ENCODE measurements around the gene FZR1.
A peak's percentile ranks its signal among the peaks of the same experiment; 100 is the strongest.
"Not testable (repeated sequence)": the region's sequence is repeated elsewhere in the genome, so short reads cannot be mapped to it uniquely, and the experiment has no call there.

The FZR1 gene

DNA sequence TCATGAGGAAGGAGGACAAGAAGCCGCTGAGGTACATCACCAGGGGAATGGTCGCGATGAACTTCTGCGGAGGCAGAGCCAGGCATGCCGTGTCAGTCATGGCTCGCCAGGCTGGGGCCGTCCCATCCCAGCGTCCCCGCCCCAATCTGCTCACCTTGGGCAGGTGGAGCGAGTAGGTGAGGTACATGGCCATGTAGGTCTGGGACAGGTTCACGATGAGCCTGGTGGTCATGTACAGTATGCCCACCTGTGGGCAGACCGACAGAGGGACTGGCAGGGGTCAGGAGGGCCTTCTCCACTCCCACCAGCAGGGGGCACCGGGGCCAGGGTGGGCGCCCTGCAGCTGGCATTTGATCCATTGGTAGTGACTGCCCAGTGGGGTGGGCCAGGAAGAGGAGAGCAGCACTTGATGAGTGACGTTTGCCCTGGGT lies 41.2 kb downstream of the FZR1 start:
- no peak for DNase-seq (ENCODE audit: low read depth)

DNA sequence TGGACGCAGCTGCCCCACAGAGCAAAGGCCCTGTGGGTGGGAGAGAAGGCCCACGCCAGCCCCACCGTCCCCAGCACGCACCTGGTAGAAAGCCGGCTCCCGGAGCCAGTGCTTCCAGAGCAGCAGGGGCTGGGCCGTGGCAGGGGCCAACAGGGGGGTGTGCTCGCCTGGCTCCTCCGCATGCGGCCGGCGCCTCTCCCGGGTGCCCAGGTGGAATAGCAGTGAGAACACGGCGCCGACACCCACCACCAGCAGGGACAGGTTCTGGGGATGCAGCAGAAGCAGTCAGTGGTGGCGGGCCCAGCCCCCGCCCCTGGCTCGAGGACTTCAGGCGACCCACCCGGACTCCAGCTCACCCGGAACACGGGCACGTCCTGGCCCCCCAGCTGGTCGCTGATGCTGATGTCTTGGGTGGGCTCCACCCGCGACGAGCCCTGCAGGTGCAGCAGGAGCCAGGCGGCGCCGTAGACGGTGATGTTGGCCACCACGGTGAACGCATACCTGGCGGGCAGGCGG lies 41.7 kb downstream of the FZR1 start:
- no peak for DNase-seq (ENCODE audit: low read depth)

DNA sequence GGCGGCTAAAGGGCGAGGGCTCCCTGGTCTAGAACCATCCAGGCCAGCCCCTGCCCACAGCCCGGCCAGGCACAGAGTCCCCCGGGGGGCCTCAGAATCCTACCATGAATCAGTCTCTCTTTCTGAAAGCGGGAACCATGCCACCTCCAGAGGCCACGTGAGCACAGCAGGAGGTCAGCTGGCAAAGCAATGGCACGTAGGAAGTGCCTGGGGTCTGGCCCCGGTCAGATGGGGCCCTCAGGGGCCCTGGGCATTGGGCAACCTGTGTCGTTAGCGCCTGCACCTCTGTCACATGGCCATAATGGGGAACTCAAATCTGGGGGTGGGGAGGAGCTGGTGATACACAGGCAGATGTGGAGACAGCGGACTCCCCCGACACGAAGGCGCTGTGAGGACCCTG lies 42.5 kb downstream of the FZR1 start:
- no peak for DNase-seq (ENCODE audit: low read depth)

DNA sequence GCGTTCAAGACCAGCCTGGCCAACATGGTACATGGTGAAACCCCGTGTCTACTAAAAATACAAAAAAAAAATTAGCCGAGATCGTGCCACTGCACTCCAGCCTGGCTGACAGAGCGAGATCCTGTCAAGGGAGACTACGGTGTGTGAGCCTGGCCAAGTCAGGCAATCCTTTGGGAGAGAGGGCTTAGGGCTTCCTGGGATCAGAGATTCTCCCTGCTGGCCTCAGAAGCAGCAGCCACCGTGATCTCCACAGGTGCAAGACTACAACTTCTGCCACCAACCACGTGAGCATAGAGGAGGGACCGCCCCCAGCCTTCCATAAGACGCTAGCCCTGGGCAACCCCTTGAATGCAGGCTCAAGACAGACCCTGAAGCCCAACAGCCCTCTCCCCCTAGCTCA lies 43.7 kb downstream of the FZR1 start:
- DNase-seq (ENCODE audit: low read depth): no peak

DNA sequence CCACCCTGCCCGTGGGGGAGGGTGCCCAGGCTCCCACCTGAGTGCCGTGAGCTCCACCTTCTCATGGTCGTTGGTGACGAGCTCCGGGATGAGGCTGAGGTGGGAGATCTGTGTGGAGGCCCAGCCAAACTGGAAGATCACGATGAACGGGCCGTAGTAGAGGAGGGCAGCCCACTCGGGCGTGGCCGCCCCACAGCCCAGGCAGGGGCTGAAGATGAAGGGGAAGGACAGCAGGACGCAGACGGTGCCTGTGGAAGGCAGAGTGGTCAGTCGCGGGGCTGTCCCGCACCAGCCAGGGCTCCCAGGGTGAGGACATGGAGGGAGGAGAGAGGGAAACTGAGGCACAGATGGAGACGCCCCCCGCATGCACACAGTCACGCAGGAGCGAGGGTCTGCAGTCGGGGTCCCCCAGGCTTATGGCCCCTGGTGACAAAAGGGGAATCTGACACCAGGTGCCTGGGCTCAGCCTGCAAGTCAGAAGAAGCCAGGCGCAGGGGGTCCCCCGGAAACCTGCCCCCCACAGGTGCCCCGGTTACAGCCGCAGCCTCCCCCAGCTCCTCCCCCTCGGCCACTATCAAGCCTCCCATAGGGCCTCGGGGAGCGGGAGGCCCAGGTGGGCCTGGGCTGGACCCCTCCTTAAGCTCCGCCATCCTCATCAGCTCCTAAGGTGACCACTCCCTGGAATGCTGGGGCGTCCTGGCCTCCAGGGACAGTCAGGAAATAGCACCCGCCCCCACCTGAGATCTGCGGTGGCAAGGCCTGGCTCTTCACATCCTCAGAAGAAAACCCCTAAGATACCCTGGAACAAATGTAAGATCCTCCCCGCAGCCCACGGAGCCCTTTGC lies 45.1 kb downstream of the FZR1 start:
- DNase-seq (ENCODE audit: low read depth): no peak

DNA sequence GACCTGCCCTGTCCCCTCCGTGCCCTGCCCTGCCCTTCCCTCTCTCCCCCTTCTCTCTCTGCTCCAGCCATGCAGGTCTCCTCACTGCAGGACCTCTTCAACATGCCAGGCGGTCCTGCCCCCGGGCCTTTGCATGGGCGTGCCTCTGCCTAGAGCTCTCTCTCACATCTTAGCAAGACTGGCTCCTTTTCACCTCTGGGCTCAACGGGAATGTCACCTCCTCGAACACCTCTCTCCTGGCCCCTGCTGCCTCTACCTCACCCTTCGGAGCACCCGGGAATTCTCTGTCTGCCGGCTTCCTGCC lies 45.6 kb downstream of the FZR1 start:
- no peak for DNase-seq (ENCODE audit: low read depth)

DNA sequence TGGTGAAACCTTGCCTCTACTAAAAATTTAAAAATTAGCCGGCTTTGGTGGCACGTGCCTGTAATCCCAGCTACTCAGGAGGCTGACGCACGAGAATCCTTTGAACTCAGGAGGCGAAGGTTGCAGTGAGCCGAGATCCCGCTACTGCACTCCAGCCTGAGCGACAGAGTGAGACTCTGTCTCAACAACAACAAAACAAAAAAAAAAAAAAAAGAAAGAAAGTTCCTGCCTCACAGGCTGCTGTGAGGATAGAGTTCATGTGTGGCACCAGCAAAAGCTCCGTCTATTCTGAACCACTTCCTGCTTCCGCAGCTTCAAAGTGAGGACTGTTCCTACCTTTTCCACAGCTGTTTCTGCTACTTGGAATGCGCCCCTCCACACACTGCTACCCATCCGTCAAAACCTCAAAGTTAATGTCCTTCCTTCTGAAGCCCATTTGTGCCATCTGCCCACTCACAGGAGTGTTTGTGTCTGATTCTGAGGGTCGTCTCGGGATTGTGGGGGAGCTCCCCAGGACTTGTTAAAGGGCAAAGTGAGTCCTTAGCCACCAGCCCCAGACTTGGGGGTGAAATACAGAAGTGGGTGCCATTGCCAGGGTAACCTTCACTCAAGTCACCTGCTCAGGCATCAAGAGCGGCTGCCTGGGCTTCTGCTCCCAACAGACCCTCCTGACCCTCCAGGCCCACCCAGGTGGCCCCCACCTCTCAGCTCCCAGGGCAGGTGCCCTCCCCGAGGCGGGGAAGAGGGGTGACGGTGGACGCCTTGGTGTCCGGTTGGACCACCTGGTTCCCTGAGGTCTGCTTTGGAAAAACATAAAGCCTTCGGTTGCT lies 48.4 kb downstream of the FZR1 start:
- no peak for DNase-seq (ENCODE audit: low read depth)

DNA sequence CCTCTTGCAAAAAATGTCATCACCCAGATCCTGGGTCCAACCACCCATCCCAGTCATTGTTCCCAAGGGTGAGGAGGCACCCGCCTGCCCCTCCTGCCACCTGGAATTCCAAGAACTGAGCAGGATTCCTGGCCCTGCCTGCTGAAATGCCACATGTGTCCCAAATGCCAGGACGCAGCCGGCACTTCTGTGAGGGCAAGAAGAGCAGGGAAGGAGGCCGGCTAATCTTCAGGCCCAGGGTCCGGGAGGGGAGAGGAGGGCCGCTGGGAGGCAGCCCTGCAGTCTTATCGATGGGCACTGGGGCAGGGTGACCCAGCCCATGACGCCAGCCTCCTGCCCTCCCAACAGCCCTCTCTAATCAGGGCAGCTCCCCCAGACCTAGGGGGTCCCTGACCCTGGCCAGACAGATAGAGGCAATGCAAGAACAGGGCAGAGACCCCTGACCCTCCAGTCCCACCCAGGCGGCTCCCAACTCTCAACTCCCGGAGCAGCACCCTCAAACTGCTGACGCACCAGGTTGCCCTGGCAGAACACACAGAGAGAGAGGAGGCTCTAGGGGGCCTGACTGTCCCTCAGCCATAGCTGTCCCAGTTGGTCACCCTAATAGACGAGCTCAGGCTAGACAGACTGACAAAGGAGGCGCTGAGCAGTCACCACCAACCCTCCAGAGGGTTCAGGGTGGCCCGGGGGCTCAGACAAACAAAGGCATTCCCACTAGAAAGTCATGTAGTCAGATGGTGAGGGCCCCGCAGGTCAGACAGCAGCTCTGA lies 49.7 kb downstream of the FZR1 start:
- no peak for DNase-seq (ENCODE audit: low read depth)

DNA sequence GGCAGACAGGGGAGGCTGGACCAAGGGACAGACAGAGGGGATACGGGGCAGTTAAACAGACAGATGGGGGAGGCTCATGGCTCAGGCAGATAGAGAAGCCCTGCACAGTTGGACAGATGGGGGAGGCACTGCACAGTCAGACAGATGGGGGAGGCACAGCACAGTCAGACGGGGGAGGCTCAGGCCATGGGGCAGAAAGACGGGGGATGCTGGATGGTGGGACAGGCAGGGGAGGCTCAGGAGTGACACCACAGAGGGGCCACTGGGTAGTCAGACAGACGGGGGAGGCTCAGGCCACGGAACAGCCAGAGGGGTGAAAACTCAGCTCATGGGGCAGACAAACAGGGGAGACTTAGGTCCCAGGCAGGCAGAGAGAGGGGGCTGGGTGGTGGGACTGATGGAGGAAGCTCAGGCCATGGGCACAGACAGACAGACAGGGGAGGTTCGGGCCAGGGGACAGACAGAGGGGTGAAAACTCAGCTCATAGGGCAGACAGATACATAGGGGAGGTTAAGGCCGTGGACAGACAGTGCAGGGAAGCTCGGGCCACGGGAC lies 50.4 kb downstream of the FZR1 start:
- DNase-seq (ENCODE audit: low read depth): no peak

DNA sequence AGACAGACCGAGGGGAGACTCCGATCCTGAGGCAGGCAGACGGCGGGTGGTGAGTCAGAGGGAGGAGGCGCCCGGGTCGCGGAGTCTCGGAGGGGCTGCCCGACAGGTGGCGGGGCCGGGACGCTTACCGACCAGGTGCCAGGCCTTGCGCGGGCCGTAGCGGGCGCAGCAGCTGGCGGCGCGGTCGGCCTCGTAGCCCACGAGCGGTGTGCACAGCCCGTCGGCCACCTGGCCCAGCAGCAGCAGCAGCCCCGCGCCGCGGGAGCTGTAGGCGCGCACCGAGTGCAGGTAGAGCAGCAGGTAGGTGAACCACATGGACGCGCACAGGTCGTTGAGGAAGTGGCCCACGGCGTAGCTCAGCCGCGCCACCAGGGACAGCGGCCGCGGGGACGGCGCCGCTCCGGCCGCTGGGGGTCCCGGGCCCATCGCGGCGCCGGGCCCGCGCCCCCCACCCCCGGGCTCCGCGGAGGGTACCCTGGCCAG lies 50.9 kb downstream of the FZR1 start:
- peak; percentile 62 for DNase-seq (ENCODE audit: low read depth)

DNA sequence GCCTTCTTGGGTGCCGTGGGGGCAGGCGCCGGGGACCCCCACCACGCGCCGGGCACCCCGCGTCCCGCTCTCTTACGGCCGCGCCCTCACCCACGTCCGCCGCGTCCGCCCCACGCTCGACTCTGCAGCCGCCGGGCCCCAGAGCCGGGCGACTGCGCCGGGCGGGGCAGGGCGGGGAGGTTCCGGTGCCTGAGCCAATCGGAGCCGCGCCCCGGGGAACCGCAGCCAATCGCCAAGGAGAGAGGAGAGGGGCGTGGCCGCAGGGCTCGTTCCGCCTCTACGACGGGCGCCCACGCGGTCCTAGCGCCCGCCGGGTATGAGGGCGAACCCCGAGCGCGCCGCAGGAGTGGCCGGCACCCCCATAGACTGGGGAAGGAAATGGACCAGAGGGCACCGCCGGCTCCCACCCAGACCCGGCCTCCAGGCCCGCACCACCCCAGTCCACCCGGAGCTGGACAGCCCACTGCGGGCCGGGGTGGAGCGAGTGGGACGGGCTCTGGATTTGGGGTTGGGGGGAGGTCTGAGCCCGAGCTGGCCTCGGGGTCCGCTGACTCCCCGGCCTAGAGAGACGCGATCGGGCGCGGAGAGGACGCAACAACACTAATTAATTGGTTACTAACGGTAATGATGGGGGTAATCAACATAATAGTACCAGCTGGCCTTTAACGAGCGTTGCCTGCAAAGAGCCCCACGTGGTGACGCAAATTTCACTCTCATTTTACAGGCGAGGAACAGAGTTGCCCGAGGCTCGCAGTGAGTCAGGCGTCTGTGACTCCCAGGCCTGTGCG lies 51.5 kb downstream of the FZR1 start, which contains the start of gene MFSD12:
MFSD12 (minus strand) TSS at position 126 of the 788 bp plus-strand sequence. CDS start 183 bp downstream, outside the sequence.
- DNase-seq (ENCODE audit: low read depth): peak; percentile 95

DNA sequence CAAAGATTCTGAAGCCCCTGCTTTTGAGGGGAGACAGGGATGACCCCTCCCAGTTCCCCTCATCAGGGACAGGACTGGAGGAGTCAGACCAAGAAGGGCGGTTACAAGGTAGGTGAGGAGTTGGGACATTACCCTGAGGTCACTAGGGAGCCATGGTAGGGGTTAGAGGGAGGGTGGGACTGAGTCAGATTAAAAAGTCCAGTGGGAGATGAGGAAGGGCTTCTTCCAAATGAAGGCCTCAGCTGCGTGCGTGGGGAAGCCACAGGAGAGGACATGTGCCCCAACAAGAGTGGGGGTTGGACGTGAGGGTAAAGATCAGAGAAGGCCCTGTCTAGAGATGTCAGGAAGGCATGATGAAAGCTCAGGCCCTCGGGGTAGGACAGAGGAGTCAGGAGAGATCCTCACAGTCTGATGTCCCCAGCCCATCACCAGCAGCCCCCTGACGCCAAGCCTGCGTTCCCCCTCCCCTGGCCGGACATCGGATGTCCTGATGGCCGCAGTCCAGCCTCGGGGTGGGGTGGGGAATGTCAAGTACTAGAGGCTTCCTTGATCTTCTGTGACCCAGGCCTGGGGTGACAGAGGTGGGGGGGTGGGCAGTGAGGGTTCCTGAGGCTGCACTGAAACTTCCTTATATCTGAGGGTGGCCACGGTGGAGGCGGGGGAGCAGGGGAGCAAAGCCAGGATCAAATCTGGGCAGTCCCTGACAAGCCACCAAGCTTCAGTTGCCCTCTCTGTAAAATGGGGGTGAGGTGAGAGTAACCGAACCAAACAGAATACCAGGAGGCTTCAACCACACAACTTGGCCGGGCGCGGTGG lies 57.8 kb downstream of the FZR1 start:
- DNase-seq (ENCODE audit: low read depth): no peak

DNA sequence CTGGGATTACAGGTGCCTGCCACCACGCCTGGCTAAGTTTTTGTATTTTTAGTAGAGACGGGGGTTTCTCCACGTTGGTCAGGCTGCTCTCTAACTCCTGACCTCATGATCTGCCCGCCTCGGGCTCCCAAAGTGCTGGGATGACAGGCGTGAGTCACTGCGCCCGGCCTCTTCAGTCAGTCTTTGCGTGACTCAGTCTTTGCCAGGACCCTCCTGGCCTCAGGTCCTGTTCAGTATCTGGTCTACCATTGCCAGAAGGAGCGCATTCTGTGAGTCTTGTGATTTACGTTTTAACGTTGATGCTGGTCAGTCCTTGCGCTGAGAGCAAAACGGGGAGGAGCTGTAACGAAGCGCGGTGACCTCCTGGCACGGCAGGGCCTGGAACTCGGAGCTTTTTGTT lies 59.0 kb downstream of the FZR1 start:
- DNase-seq (ENCODE audit: low read depth): peak; percentile 65

DNA sequence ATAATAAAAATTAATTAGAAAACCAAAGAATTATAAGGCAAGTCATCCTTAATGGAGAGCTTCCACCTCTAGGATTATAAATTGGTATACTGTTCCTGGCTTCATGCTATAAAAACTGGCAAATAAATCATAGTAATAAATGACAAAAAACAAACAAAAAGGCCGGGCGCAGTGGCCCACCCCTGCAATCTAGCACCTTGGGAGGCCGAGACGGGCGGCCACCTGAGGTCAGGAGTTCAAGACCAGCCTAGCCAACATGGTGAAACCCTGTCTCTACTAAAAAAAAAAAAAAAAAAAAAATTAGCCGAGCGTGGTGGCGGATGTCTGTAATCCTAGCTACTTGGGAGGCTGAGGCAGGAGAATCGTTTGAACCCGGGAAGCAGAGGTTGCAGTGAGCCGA lies 63.9 kb downstream of the FZR1 start:
- not testable (repeated sequence) for DNase-seq (ENCODE audit: low read depth)

DNA sequence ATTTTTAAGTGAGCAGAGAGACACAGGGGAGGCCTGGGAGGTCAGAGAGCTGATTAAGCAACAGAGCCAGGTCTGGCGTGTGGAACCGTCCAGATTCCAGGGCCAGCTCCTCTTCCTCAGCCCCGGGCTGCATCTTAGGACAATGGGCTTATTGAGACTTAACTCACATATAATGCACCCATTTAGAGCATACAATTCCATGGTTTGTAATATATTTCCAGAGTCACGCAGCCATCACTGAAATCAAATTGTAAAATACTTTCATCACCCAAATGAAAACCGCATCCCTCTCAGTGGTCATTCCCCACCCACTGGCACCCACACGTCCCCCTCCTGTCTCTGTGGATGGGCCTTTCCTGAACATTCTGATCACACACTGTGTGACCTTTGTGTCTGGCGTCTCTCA lies 64.5 kb downstream of the FZR1 start:
- DNase-seq (ENCODE audit: low read depth): no peak

DNA sequence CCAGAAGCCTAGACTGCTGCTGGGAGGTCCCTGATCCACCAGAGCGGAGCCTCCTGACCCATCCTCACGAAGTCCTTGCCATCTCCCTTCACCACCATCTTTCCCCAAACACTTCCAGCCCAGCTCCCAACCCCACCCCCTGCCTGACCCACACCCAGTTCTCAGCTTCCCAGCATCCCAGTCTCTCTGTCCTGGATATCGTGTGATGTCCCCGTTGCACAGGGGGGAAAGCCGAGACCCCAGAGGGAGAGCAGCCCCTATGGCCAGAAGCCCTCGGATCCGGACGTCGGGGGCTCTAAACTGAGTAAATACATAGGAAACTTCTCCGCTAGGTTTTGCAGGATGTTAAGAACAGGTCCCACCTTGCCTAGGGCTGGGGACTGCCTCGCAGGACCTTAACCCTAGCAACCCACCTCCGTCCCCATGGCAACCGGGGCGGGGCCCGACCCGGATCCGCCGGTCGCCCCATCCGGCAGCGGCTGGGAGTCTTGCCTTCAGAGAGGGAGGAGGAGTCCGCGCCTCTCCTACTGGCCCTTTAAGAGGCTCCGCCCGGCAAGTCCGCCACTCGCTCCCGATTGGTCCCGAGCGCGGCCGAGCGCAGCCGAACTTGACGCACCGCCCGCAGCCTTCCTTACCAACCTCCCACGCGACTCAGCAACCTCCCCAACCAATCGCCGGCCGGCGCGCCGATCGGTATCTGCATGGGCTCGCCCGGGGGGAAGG lies 66.2 kb downstream of the FZR1 start:
- peak; percentile 100 for DNase-seq (ENCODE audit: low read depth)

DNA sequence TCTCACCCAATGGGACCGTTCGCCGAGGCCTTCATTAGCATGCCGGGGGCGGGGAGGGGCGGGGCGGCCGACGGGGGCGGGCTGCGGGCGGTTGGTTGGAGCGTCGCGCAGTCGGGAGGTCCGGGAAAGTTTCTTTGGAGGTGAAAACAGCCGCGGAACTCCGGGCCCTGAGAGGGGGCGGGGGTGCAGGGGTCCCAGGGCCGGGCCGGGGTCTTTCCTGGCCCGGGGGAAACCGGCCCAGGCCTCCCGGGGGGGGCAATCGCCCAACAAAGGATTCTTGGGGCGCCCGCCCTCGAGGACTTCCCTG lies 66.7 kb downstream of the FZR1 start, which contains the start of gene HMG20B:
HMG20B (plus strand) TSS at position 90 of the 307 bp plus-strand sequence. CDS start 366 bp downstream, outside the sequence.
- DNase-seq (ENCODE audit: low read depth): no peak

DNA sequence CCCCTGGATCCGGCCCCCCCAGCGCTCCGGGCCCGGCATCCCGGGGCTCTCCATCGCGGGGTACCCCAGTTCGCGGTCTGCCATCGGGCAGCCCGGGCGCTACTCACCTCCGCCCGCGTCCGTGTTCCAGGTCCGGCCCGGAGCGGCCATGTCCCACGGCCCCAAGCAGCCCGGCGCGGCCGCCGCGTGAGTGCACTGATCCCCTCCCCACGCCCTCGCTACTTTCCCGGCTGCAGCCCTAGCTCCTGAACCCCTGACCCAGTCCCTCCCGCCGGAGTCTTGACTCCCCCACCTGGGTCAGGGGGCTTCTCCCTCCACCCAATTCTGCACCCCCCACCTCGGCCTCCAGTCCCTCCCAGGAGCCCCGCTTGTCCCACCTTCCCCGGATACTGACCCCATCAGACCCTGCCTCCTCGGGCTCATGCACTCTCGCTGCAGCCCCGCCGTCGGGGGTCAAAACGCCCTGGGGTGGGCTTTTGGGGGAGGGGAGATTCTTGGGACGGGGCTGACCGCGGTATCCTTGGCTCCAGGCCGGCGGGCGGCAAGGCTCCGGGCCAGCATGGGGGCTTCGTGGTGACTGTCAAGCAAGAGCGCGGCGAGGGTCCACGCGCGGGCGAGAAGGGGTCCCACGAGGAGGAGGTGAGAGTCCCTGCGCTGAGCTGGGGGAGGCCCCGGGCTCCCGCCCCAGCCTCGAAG lies 67.2 kb downstream of the FZR1 start:
- DNase-seq (ENCODE audit: low read depth): no peak
